Neuronal stem cell (in vitro differentiated cells): ENCODE results near the gene KLC3.
A peak's percentile ranks its signal among the peaks of the same experiment; 100 is the strongest.

Source experiments
- DNase-seq: peaks from one replicate; pipeline ENCODE4 v3.0.0-alpha.2; 2013; ENCODE audit warnings: low spot score
- H2AFZ ChIP-seq: one replicate; pipeline ENCODE4 v1.6.1; 2013; ENCODE audit warnings: mild to moderate bottlenecking, low read length, inconsistent platforms
- H2AK5ac ChIP-seq: 2 replicates; pipeline ENCODE4 v1.6.1; 2013; ENCODE audit warnings: low read depth, mild to moderate bottlenecking, inconsistent platforms, low read length, moderate library complexity, mixed read lengths
- H2BK120ac ChIP-seq: 2 replicates; pipeline ENCODE4 v1.6.1; 2013; ENCODE audit warnings: low read depth, mild to moderate bottlenecking, inconsistent platforms, low read length, moderate library complexity, mixed read lengths
- H2BK12ac ChIP-seq: one replicate; pipeline ENCODE4 v1.6.1; 2013; ENCODE audit warnings: low read length, inconsistent platforms
- H2BK15ac ChIP-seq: 2 replicates; pipeline ENCODE4 v1.6.1; 2013; ENCODE audit warnings: mild to moderate bottlenecking, low read length, inconsistent platforms, mixed read lengths
- H2BK5ac ChIP-seq: one replicate; pipeline ENCODE4 v1.6.1; 2013; ENCODE audit warnings: inconsistent platforms, mild to moderate bottlenecking, low read length, moderate library complexity
- H3K14ac ChIP-seq: one replicate; pipeline ENCODE4 v1.6.1; 2013; ENCODE audit warnings: low read length, inconsistent platforms
- H3K18ac ChIP-seq: 2 replicates; pipeline ENCODE4 v1.6.1; 2013; ENCODE audit warnings: low read length, inconsistent platforms
- H3K23ac ChIP-seq: 2 replicates; pipeline ENCODE4 v1.6.1; 2013; ENCODE audit warnings: low read depth, mild to moderate bottlenecking, mixed read lengths, low read length, inconsistent platforms; ENCODE audit not compliant: poor library complexity
- H3K27ac ChIP-seq: replicated peaks from 3 replicates; pipeline ENCODE4 v1.5.1; 2013; ENCODE audit warnings: low read length, inconsistent platforms
- H3K27me3 ChIP-seq, 3 experiments: 2 replicates each; pipeline ENCODE4 v1.6.1; 2013; ENCODE audit warnings: low read length in 3 of 3, mild to moderate bottlenecking in 2 of 3, inconsistent platforms in 1 of 3, low read depth in 1 of 3, mixed read lengths in 1 of 3, moderate library complexity in 1 of 3; ENCODE audit not compliant: control insufficient read depth in 3 of 3, insufficient read depth in 3 of 3
- H3K36me3 ChIP-seq, 2 donors: replicated peaks in 1 of 2; 2 replicates each; pipeline ENCODE4 v1.6.1; 2013; ENCODE audit warnings: low read length in 2 of 2; ENCODE audit not compliant: control insufficient read depth in 2 of 2, insufficient read depth in 2 of 2
- H3K4ac ChIP-seq: 2 replicates; pipeline ENCODE4 v1.6.1; 2013; ENCODE audit warnings: inconsistent platforms, mild to moderate bottlenecking, low read length, moderate library complexity
- H3K4me1 ChIP-seq, 2 donors: 1 replicate in 1 of 2; 2 replicates in 1 of 2; pipeline ENCODE4 v1.6.1; 2013; ENCODE audit warnings: low read length in 2 of 2, low read depth in 1 of 2; ENCODE audit not compliant: control insufficient read depth in 2 of 2, insufficient read depth in 1 of 2
- H3K4me2 ChIP-seq: one replicate; pipeline ENCODE4 v1.6.1; 2013; ENCODE audit warnings: mild to moderate bottlenecking, low read length, inconsistent platforms; ENCODE audit not compliant: insufficient read depth, poor library complexity, severe bottlenecking
- H3K4me3 ChIP-seq, 2 donors: 2 replicates each; pipeline ENCODE4 v1.5.1; 2013; ENCODE audit warnings: low read length in 2 of 2, mild to moderate bottlenecking in 2 of 2, inconsistent platforms in 1 of 2, moderate library complexity in 1 of 2
- H3K79me1 ChIP-seq: one replicate; pipeline ENCODE4 v1.6.1; 2013; ENCODE audit warnings: low read depth, mild to moderate bottlenecking, inconsistent platforms, low read length, moderate library complexity
- H3K9ac ChIP-seq: one replicate; pipeline ENCODE4 v1.6.1; 2013; ENCODE audit warnings: mild to moderate bottlenecking, low read depth, low read length, inconsistent platforms; ENCODE audit not compliant: poor library complexity
- H3K9me3 ChIP-seq, 2 donors: replicated peaks in 1 of 2; 2 replicates each; pipeline versions ENCODE3 to v1.6.1; 2013; ENCODE audit warnings: low read length in 2 of 2, mild to moderate bottlenecking in 2 of 2, inconsistent platforms in 1 of 2, low read depth in 1 of 2, mixed read lengths in 1 of 2, moderate library complexity in 1 of 2; ENCODE audit not compliant: control insufficient read depth in 2 of 2, insufficient read depth in 1 of 2
- H4K8ac ChIP-seq: one replicate; pipeline ENCODE4 v1.6.1; 2013; ENCODE audit warnings: low read depth, mild to moderate bottlenecking, inconsistent platforms, low read length, moderate library complexity
- H4K91ac ChIP-seq: one replicate; pipeline ENCODE4 v1.6.1; 2013; ENCODE audit warnings: low read length, low read depth, mild to moderate bottlenecking, inconsistent platforms; ENCODE audit not compliant: poor library complexity
- WGBS, 2 donors: extraction: QIAGEN DNeasy Blood & Tissue Kit; methylation state at CpG; one replicate each; pipeline ENCODE4 v1.1.7; 2013; ENCODE audit warnings: missing lambda C conversion rate in 2 of 2, mixed read lengths in 1 of 2; ENCODE audit not compliant: insufficient read length in 2 of 2, insufficient replicate concordance in 1 of 2; ENCODE audit errors: extremely low coverage in 2 of 2; 5-methylcytosine and 5-hydroxymethylcytosine counted together

The KLC3 gene

DNA sequence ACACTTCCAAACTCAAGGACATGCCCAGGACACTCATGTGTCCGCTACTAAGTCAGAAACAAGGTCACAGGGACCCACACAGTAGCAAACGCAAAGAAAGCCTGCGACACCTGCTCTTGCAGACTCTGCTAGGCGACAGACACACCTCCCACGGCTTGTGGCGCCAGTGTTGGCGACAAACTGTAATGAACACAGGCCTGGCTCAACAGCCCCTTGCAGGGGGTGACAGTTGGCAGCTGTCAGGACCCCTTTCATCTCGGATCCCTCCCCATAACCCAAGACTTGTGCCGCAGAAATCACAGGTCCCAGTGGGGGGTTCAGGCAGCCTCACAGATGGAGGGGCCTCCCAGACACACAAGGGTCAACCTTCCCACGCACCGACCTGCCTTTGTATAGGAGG, 18.2 kb upstream of the KLC3 start:
- H2BK12ac ChIP-seq, result no peak overlapping the region
- no peak overlapping the region for H2AK5ac ChIP-seq
- no peak overlapping the region for H2AFZ ChIP-seq
- DNase-seq, result no peak
- no peak overlapping the region for H3K4me3 ChIP-seq
- H2BK15ac ChIP-seq, result no peak overlapping the region
- H3K9ac ChIP-seq, result no peak overlapping the region
- H3K4me2 ChIP-seq, result no peak overlapping the region
- peak overlapping the region; percentile 9 for H2BK120ac ChIP-seq
- peak overlapping the region; percentile 44 for H3K18ac ChIP-seq
- no CpG with 5 or more reads among the region's 11 CpGs for WGBS, 2 donors
- H3K14ac ChIP-seq, result no peak overlapping the region
- H4K8ac ChIP-seq, result no peak overlapping the region
- no peaks in the 10 kb centered on the region for H3K9me3 ChIP-seq
- H3K79me1 ChIP-seq, result no peaks in the 10 kb centered on the region
- H3K36me3 ChIP-seq, result no peaks in the 10 kb centered on the region
- H3K23ac ChIP-seq, result no peak overlapping the region
- no peak overlapping the region for H3K27ac ChIP-seq
- peaks cover 13 to 14% of the 10 kb centered on the region in 2 donors for H3K4me1 ChIP-seq
- no peak overlapping the region for H2BK5ac ChIP-seq
- H3K4ac ChIP-seq, result no peak overlapping the region
- H3K27me3 ChIP-seq, result peaks cover 0 to 31% (median 21%) of the 10 kb centered on the region in 3 experiments
- H4K91ac ChIP-seq, result no peak overlapping the region

DNA sequence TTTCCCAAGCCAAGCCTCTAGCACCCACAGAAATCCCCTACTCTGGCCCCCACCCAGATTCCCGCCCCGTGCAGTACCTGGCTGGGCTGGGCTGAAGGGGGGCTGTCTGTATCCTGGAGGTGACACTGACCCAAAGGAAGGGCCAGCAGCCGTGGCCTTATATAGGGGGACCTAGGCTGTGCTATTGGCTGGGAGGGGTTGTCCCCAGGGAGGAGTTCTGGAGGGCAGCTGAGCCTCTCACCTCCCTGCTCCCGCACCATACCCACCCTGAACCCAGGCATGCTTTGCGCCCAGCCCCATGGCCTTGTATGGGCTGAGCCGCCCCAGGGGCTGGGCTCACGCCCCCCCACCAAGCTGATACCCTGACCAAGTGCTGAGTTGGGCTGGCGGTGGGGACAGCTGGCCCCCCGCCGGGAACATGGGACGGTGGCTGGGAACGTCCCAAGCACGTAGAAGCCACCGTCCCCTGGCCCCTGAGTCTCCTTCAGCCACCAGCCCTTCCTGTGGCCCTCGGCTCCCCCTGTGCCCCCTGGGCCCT, 17.7 kb upstream of the KLC3 start, which contains the start of gene CKM:
Gene CKM, minus strand, starts transcription at position 132 of the 538 bp plus-strand sequence. CDS start 3,162 bp downstream, outside the sequence.
- peak within 1 kb of the TSS; percentile 9 for H2BK120ac ChIP-seq
- H4K8ac ChIP-seq, result no peak within 1 kb of the TSS
- peak within 1 kb of the TSS; percentile 59 for H2AK5ac ChIP-seq
- H3K9ac ChIP-seq, result no peak within 1 kb of the TSS
- no peak within 1 kb of the TSS for H3K23ac ChIP-seq
- H2BK15ac ChIP-seq, result no peak within 1 kb of the TSS
- peak within 1 kb of the TSS; percentile 78 for H2AFZ ChIP-seq
- H4K91ac ChIP-seq, result no peak within 1 kb of the TSS
- H3K27me3 ChIP-seq, result peaks cover 0 to 31% (median 21%) of the 10 kb centered on the region in 3 experiments
- peak within 1 kb of the TSS; percentile 78 for H3K4me2 ChIP-seq
- H3K9me3 ChIP-seq, result no peaks in the 10 kb centered on the region
- no peak within 1 kb of the TSS for H3K27ac ChIP-seq
- DNase-seq, result no peak
- H3K18ac ChIP-seq, result peak within 1 kb of the TSS; percentile 93
- no peak within 1 kb of the TSS for H2BK5ac ChIP-seq
- no peaks in the 10 kb centered on the region for H3K36me3 ChIP-seq
- peak within 1 kb of the TSS; percentile 7 for H2BK12ac ChIP-seq
- H3K4me3 ChIP-seq, result peak within 1 kb of the TSS in 1 of 2 donors; percentile 47
- peaks cover 13 to 14% of the 10 kb centered on the region in 2 donors for H3K4me1 ChIP-seq
- no peak within 1 kb of the TSS for H3K4ac ChIP-seq
- peak within 1 kb of the TSS; percentile 39 for H3K14ac ChIP-seq
- H3K79me1 ChIP-seq, result no peaks in the 10 kb centered on the region
- WGBS, 2 donors, result no CpG with 5 or more reads among the region's 15 CpGs

DNA sequence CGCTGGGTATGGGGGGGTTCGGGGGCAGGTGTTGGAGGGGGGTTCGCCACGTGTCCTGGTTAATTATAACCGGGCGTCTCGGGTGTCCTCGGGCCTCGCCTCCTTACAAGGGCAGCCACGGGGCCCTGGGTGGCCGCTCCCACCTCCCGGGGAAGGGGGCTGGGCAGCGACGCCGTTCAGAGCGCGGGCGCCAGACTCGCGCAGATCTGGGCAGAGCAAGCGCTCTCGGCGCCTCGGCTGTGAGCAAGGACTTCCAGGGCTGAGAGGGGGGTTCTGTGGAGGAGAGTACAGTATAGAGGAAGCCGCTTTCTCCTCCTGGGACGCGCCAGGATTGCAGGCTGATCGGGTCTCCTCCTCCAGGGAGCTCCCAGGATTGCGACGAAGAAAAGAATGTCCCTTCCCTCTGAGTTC, 16.9 kb upstream of the KLC3 start:
- peaks cover 0 to 31% (median 17%) of the 10 kb centered on the region in 3 experiments for H3K27me3 ChIP-seq
- H3K9me3 ChIP-seq, result no peaks in the 10 kb centered on the region
- no CpG with 5 or more reads among the region's 30 CpGs for WGBS, 2 donors
- peak overlapping the region; percentile 93 for H3K18ac ChIP-seq
- no peak overlapping the region for H2BK120ac ChIP-seq
- H3K27ac ChIP-seq, result no peak overlapping the region
- no peak overlapping the region for H4K8ac ChIP-seq
- no peak overlapping the region for H2BK12ac ChIP-seq
- no peak overlapping the region for H3K23ac ChIP-seq
- no peak overlapping the region for H3K9ac ChIP-seq
- H4K91ac ChIP-seq, result no peak overlapping the region
- H3K4me3 ChIP-seq, result peak overlapping the region in 1 of 2 donors; percentile 47
- no peaks in the 10 kb centered on the region for H3K79me1 ChIP-seq
- DNase-seq, result no peak
- H3K4ac ChIP-seq, result no peak overlapping the region
- H2AFZ ChIP-seq, result peak overlapping the region; percentile 78
- peak overlapping the region; percentile 62 for H2BK15ac ChIP-seq
- H3K14ac ChIP-seq, result no peak overlapping the region
- H2AK5ac ChIP-seq, result no peak overlapping the region
- peaks cover 13 to 14% of the 10 kb centered on the region in 2 donors for H3K4me1 ChIP-seq
- H3K4me2 ChIP-seq, result peak overlapping the region; percentile 78
- H2BK5ac ChIP-seq, result no peak overlapping the region
- no peaks in the 10 kb centered on the region for H3K36me3 ChIP-seq

DNA sequence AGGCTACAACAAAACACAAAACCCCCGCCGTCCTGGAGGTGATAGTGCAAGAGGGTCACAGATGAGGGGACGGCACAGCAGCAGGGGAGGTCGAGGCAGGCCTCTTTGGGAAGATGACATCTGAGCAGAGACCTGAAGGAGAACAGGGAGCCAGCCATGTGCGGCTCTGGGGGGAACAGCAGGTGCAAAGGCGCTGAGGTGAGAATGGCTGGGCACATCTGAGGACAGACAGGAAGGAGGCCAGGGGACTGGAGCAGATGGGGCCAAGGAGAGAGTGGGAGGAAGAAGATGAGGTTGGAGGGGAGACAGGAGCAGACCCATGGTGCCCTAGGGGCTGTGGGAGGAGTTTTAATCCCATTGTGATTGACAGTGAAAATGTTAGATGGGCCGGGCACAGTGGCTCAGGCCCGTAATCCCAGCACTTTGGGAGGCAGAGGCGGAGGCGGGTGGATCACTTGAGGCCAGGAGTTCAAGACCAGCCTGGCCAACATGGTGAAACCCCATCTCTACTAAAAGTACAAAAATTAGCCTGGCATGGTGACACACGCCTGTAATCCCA, 16.1 kb upstream of the KLC3 start:
- no peaks in the 10 kb centered on the region for H3K36me3 ChIP-seq
- H4K8ac ChIP-seq, result no peak overlapping the region
- no peak overlapping the region for H3K27ac ChIP-seq
- H3K27me3 ChIP-seq, result peaks cover 0 to 31% (median 17%) of the 10 kb centered on the region in 3 experiments
- H3K4me1 ChIP-seq, result peaks cover 13 to 14% of the 10 kb centered on the region in 2 donors
- H3K4me2 ChIP-seq, result no peak overlapping the region
- H2BK120ac ChIP-seq, result no peak overlapping the region
- DNase-seq, result no peak
- H2BK12ac ChIP-seq, result no peak overlapping the region
- no peak overlapping the region for H4K91ac ChIP-seq
- H2AFZ ChIP-seq, result peak overlapping the region; percentile 78
- peak overlapping the region; percentile 98 for H2AK5ac ChIP-seq
- no peak overlapping the region for H3K4me3 ChIP-seq
- no CpG with 5 or more reads among the region's 11 CpGs for WGBS, 2 donors
- no peak overlapping the region for H3K9ac ChIP-seq
- peak overlapping the region; percentile 62 for H2BK15ac ChIP-seq
- H3K18ac ChIP-seq, result peak overlapping the region; percentile 7
- H3K14ac ChIP-seq, result no peak overlapping the region
- H3K4ac ChIP-seq, result no peak overlapping the region
- peak overlapping the region; percentile 26 for H2BK5ac ChIP-seq
- no peaks in the 10 kb centered on the region for H3K9me3 ChIP-seq
- no peaks in the 10 kb centered on the region for H3K79me1 ChIP-seq
- peak overlapping the region; percentile 52 for H3K23ac ChIP-seq
